Measurements from ENCODE around the gene POLE. TPM values are rescaled to one million over a fixed set of nuclear protein-coding genes. Genes with fewer than 3 reads are reported as not detected.

POLE gene
- total RNA-seq, 4 donors from 2014 or later = 28.2 to 98.5 (median 30.0) TPM

GRCh38 chr12:132593938-132594358 is 93.2 kb downstream of the POLE start:
- TF ChIP-seq, protein P1, sequence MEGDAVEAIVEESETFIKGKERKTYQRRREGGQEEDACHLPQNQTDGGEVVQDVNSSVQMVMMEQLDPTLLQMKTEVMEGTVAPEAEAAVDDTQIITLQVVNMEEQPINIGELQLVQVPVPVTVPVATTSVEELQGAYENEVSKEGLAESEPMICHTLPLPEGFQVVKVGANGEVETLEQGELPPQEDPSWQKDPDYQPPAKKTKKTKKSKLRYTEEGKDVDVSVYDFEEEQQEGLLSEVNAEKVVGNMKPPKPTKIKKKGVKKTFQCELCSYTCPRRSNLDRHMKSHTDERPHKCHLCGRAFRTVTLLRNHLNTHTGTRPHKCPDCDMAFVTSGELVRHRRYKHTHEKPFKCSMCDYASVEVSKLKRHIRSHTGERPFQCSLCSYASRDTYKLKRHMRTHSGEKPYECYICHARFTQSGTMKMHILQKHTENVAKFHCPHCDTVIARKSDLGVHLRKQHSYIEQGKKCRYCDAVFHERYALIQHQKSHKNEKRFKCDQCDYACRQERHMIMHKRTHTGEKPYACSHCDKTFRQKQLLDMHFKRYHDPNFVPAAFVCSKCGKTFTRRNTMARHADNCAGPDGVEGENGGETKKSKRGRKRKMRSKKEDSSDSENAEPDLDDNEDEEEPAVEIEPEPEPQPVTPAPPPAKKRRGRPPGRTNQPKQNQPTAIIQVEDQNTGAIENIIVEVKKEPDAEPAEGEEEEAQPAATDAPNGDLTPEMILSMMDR (IDR thresholded peaks at IDR 0.05; ENCODE audit: low read depth) = no peak

- TF ChIP-seq, protein P1 (IDR thresholded peaks at IDR 0.05; ENCODE audit: low read depth) = no peak
Observed at GRCh38 chr12:132593521-132593920, 93.6 kb downstream of the POLE start.

GRCh38 chr12:132593071-132593470 is 94.1 kb downstream of the POLE start:
- TF ChIP-seq, protein P1 (IDR thresholded peaks at IDR 0.05; ENCODE audit: low read depth) = no peak

DNA sequence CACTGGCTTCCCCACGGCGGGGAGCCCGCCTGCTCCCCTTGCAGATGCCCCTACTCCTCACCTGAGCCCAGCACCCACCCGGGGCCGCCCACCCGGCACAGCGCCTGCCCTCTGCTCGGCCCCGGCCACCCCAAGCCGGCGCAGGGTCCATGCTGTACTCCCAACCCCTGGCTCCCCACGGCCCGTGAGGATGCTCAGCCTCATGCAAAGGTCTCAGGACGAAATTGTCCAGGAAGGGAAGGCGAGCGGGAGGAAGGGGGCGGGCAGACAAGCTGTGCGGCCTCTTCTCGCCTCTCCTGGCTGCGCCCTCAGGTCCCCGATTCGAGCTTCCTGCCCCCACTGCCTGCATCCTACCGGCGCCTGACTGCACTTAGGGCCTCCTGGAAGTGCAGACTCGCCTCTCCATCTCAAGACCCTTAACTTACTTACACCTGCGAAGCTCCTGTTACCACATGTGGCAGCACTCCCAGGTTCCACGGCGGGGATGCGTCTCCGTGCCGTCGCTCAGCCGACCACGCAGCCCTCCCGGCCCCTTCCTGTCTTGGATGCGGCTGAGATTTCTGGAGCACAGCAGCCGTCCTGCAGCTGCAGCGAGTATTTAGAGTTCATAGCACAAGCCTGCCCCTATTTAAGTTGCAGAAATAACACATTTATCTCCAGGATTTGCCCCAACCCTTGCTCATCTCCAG is 94.7 kb downstream of the POLE start:
- TF ChIP-seq, protein P1 (IDR thresholded peaks at IDR 0.05; ENCODE audit: low read depth) = no peak

GRCh38 chr12:132591107-132591935 is 95.8 kb downstream of the POLE start:
- TF ChIP-seq, protein P1 (IDR thresholded peaks at IDR 0.05; ENCODE audit: low read depth) = no peak

GRCh38 chr12:132588821-132589669 is 98.1 kb downstream of the POLE start:
- TF ChIP-seq, protein P1 (IDR thresholded peaks at IDR 0.05; ENCODE audit: low read depth) = no peak

Data from subcutaneous adipose tissue (tissue), 4 donors.